Amniotic stem cell (primary cell): ENCODE results near the gene FBXO48.

Source experiments
- DNase-seq: peaks from one replicate; lab custom pipeline; 2025; lab: John Stamatoyannopoulos, UW

Gene FBXO48

DNA sequence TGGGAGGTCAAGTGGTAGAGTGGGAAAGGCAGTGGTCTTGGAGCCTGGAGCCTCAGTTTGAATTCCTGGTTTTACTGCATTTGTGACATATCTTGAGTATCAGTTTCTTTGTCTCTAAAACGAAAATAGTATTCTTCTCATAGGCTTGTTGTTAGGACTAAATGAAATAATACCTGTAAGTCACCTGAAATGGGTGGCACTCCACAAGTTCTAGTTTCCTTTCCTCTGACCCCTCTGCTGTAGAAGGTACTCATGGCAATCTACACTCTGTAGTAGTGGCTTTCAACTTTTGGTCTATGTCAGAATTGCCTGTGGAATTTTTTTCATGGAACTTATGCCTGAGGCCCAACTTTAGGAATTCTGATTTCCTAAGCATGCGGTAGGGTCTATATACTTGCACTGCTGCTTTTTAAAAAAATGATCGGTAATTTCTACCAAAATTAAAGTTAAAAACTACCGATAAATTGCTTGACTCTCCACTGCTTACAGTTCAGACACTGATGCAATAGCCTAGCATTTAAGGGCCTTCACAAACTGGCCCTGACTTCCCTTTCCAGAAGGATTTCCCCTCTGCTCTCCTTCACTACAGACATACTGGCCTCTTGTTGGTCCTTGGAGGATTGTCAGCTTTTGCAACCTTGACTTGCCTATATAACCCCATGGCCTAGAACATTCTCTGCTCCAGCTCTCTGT, 54.8 kb downstream of the FBXO48 start:
- DNase-seq: no peak

- DNase-seq: no peak
Observed at GRCh38 chr2:68411397-68412126, 55.5 kb downstream of the FBXO48 start.
